ENCODE measurements around the gene UBR3. TPM values are rescaled to one million over a fixed set of nuclear protein-coding genes. Genes with fewer than 3 reads are reported as not detected.
A peak's percentile ranks its signal among the peaks of the same experiment; 100 is the strongest.

The UBR3 gene
- total RNA-seq, 1 experiment from 2014 or later = 26.3 TPM

DNA sequence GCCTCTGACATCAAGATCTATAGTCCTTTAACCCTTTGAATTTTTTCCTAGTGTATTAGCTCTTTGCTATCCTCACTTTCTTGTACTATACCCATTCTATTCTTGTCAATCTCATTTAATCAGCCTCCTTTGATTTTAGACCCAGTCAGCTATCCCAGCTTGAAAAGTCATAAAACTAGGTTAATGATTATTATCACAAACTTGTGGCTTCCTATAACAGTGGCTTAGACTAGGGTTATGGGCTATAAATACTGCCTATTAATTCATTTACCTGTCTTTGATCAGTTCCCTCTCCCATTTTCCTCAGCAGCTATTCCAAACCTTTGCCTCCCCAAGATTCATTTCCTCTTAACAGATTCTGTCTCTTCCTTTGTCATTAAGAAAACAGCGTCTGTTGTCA is 174.8 kb downstream of the UBR3 start:
- DNase-seq (ENCODE audit: low read depth) = no peak

DNA sequence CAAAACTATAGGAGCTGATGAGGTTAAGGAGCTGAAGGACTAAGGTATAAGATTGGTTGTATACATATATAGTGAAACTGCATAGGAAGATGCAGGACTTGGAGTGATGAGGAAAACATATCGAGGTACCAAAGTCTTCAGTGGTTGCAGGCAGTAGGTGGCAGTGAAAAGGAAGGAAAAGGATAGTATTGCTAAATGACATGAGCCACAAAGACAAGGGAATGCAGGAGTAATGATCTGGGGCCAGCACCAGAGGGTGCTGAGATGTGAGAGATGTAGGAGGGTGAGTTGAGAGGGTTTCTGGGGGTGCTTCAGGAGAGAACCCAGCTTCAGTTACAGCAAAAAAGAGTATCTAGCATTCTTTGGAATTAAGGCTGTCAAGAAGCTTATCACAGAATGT is 178.4 kb downstream of the UBR3 start:
- no peak for DNase-seq (ENCODE audit: low read depth)

DNA sequence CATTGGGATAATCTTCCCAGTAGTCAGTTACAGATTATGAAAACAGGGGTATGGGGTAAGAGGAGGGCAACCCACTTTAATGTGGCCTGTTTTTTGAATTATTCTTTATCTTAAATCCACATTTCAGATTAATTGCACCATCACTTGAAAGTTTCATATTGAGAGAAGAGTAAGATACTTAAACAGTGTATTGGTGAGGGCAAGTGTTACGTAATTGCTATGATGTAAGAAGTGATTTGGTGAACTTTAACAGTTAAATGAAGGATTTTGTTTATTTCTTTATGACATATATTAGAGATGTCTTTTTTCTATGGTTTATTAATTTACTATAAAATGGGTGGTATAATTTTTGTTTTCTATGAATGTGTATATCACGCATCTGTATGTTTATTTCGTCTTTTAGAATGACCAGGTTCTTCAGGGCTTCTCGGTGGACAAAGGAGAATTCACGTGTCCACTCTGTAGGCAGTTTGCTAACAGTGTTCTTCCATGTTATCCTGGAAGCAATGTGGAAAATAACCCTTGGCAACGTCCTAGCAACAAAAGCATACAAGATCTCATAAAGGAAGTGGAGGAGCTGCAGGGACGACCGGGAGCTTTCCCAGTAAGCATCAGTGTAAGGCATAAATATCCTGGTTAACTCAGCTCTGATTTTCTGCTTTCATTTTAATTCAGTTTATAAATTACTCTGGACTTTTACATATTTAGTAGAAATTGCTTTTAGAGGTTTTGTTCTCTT is 179.5 kb downstream of the UBR3 start:
- peak; percentile 5 for DNase-seq (ENCODE audit: low read depth)

- no peak for DNase-seq (ENCODE audit: low read depth)
These were observed 182.0 kb downstream of the UBR3 start for GRCh38 chr2:170009209-170009608.

- DNase-seq (ENCODE audit: low read depth) = no peak
These were observed 185.5 kb downstream of the UBR3 start for GRCh38 chr2:170012773-170013172.

- DNase-seq (ENCODE audit: low read depth) = no peak
These were observed 186.7 kb downstream of the UBR3 start for GRCh38 chr2:170013802-170014551.

DNA sequence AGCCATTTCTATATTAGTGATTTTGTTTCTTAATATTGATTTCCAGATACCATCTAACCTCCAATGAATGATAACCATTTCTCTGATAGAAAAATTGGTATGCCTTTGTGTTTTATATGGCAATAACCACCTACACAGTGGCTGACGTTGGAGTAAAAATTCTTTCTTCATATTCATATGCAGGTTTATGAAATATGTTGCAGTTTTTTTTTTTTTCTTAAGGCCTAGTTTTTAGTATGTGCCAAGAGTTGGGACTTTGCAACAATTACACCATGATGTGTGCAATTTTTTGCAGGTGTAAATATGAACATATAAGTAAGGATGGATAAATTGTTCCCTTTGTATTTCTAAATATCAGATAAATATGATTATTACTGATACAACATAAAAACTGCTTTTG is 187.5 kb downstream of the UBR3 start:
- DNase-seq (ENCODE audit: low read depth) = no peak

GRCh38 chr2:170017860-170018532 is 190.7 kb downstream of the UBR3 start:
- no peak for DNase-seq (ENCODE audit: low read depth)

DNA sequence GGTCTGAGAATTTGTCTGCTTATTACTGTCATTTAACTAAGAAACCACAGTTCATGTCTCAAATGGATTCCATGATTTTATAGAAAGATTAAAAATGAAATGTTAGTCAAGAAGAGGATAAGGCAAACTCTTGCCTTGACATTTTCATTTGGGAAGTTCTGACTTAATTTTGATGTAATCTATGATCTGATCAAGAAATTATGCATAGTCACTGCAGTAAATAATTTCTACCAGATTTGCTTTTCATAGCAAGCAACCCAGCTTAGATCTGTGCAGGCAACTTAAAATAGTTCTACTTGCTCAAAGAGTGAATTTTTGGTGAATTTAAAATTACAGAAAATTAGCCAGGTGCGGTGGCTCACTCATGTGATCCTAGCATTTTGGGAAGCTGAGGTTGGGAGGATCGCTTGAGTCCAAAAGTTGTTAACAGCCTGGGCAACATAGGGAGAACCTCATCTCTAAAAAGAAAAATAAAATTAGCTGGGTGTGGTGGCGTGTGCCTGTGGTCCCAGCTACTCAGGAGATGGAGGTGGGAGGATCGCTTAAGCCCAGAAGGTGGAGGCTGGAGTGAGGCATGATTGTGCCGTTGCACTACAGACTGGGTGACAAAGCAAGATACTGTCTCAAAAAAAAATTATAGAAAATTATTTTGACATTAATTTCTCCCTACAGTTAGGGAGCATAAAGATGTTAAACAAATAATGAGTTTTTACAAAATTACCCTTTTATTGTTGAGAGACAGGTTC is 192.0 kb downstream of the UBR3 start:
- DNase-seq (ENCODE audit: low read depth) = no peak

- no peak for DNase-seq (ENCODE audit: low read depth)
These were observed 193.5 kb downstream of the UBR3 start for GRCh38 chr2:170020777-170021176.

GRCh38 chr2:170022692-170023091 is 195.4 kb downstream of the UBR3 start:
- DNase-seq (ENCODE audit: low read depth) = peak; percentile 90

DNA sequence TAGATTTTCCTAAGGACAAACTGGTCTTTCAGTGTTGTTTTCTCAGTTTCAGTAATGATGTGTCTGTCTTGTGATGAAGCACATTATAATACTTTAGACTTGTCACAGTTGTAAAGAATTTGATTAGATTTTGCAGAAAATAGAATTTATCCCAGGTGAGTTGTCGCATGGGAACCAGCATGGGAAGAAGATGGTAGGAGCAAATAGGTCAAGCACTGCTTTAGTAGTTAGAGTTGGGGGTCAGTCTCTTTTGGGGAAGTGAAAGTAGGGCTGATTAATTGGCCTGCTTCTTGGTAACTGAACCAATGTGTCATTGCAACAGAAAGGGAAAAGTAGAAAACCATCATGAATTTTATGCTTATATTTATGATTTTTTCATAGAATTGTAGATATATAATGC is 197.5 kb downstream of the UBR3 start:
- DNase-seq (ENCODE audit: low read depth) = no peak

GRCh38 chr2:170025223-170025622 is 198.0 kb downstream of the UBR3 start:
- no peak for DNase-seq (ENCODE audit: low read depth)

DNA sequence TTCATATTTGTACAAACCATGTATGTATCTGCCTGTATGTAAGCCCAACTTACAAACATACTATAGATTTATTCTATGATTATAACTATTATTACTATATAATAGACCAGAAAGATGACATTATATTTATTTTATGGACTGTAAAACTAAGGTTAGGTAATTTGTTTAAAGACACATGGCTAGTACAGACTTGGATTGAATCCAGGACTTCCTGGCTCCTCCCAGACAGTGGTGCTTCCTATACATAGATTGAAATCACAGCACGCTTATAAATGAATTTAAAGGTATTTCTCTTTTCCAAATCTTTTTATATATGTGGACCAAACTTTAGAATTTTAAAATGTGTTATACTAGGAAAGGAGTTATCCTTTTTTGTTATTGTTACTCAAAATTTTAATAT is 199.1 kb downstream of the UBR3 start:
- DNase-seq (ENCODE audit: low read depth) = no peak

GRCh38 chr2:170029551-170029950 is 202.3 kb downstream of the UBR3 start:
- DNase-seq (ENCODE audit: low read depth) = no peak

- DNase-seq (ENCODE audit: low read depth) = no peak
These were observed 202.8 kb downstream of the UBR3 start for GRCh38 chr2:170030040-170030439.

- DNase-seq (ENCODE audit: low read depth) = no peak
These were observed 204.0 kb downstream of the UBR3 start for GRCh38 chr2:170031288-170031687.

- DNase-seq (ENCODE audit: low read depth) = no peak
These were observed 207.3 kb downstream of the UBR3 start for GRCh38 chr2:170034596-170034995.

- no peak for DNase-seq (ENCODE audit: low read depth)
These were observed 211.5 kb downstream of the UBR3 start for GRCh38 chr2:170038734-170039133.

GRCh38 chr2:170039401-170040172 is 212.3 kb downstream of the UBR3 start:
- DNase-seq (ENCODE audit: low read depth) = no peak

Measured in LHCN-M2 (cell line).